Measurements from ENCODE around the gene TSEN15. TPM values are rescaled to one million over a fixed set of nuclear protein-coding genes. Genes with fewer than 3 reads are reported as not detected.

The TSEN15 gene
- total and polyA plus RNA-seq, 9 of the 15 experiments (the other 6 are each of a cell fraction or from before 2014, with no cell fraction given), result 25.6 to 121 (median 91.3) TPM

DNA sequence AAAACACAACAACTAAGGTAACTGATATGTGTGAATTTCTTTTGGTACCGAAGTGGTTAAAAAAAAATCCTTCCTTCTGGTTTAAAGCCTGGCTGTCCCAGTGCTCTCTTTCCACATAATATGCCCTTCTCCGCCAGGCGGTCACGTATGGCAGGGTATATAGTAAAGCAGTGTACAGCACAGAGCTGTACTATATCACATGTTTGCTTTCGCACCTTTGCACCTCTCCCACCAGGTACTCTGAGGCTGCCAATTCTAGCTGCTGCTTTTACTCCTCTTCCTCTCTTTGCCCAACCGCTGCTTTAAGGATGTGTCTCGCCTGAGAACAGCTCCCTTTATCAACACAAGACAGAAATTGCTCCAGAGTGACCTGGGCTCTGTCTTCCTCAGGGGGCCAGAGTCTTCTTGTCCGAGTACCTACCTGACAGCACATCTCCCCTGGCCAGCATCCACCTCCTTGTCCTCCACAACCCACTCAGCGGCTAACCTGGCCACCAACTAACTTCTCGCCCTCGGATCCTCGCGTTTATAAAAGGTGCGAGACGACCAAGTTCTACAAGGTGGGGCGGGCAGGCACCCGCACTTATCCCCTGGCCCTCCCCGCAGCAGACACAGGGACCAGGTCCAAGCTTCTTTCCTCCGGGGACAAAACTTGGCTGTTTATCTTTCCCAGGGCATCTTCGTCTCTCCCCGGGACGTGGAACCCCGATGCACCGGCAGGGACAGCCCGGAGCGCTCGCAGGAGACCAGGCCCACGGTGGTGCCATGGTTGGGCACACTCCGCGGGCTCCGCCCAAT, 15.6 kb upstream of the TSEN15 start (continued):
- TF ChIP-seq, protein P1, sequence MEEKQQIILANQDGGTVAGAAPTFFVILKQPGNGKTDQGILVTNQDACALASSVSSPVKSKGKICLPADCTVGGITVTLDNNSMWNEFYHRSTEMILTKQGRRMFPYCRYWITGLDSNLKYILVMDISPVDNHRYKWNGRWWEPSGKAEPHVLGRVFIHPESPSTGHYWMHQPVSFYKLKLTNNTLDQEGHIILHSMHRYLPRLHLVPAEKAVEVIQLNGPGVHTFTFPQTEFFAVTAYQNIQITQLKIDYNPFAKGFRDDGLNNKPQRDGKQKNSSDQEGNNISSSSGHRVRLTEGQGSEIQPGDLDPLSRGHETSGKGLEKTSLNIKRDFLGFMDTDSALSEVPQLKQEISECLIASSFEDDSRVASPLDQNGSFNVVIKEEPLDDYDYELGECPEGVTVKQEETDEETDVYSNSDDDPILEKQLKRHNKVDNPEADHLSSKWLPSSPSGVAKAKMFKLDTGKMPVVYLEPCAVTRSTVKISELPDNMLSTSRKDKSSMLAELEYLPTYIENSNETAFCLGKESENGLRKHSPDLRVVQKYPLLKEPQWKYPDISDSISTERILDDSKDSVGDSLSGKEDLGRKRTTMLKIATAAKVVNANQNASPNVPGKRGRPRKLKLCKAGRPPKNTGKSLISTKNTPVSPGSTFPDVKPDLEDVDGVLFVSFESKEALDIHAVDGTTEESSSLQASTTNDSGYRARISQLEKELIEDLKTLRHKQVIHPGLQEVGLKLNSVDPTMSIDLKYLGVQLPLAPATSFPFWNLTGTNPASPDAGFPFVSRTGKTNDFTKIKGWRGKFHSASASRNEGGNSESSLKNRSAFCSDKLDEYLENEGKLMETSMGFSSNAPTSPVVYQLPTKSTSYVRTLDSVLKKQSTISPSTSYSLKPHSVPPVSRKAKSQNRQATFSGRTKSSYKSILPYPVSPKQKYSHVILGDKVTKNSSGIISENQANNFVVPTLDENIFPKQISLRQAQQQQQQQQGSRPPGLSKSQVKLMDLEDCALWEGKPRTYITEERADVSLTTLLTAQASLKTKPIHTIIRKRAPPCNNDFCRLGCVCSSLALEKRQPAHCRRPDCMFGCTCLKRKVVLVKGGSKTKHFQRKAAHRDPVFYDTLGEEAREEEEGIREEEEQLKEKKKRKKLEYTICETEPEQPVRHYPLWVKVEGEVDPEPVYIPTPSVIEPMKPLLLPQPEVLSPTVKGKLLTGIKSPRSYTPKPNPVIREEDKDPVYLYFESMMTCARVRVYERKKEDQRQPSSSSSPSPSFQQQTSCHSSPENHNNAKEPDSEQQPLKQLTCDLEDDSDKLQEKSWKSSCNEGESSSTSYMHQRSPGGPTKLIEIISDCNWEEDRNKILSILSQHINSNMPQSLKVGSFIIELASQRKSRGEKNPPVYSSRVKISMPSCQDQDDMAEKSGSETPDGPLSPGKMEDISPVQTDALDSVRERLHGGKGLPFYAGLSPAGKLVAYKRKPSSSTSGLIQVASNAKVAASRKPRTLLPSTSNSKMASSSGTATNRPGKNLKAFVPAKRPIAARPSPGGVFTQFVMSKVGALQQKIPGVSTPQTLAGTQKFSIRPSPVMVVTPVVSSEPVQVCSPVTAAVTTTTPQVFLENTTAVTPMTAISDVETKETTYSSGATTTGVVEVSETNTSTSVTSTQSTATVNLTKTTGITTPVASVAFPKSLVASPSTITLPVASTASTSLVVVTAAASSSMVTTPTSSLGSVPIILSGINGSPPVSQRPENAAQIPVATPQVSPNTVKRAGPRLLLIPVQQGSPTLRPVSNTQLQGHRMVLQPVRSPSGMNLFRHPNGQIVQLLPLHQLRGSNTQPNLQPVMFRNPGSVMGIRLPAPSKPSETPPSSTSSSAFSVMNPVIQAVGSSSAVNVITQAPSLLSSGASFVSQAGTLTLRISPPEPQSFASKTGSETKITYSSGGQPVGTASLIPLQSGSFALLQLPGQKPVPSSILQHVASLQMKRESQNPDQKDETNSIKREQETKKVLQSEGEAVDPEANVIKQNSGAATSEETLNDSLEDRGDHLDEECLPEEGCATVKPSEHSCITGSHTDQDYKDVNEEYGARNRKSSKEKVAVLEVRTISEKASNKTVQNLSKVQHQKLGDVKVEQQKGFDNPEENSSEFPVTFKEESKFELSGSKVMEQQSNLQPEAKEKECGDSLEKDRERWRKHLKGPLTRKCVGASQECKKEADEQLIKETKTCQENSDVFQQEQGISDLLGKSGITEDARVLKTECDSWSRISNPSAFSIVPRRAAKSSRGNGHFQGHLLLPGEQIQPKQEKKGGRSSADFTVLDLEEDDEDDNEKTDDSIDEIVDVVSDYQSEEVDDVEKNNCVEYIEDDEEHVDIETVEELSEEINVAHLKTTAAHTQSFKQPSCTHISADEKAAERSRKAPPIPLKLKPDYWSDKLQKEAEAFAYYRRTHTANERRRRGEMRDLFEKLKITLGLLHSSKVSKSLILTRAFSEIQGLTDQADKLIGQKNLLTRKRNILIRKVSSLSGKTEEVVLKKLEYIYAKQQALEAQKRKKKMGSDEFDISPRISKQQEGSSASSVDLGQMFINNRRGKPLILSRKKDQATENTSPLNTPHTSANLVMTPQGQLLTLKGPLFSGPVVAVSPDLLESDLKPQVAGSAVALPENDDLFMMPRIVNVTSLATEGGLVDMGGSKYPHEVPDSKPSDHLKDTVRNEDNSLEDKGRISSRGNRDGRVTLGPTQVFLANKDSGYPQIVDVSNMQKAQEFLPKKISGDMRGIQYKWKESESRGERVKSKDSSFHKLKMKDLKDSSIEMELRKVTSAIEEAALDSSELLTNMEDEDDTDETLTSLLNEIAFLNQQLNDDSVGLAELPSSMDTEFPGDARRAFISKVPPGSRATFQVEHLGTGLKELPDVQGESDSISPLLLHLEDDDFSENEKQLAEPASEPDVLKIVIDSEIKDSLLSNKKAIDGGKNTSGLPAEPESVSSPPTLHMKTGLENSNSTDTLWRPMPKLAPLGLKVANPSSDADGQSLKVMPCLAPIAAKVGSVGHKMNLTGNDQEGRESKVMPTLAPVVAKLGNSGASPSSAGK (IDR thresholded peaks at IDR 0.05), result peak; percentile 87
- TF ChIP-seq ZNF232 (CRISPR knock-in tag; IDR thresholded peaks at IDR 0.05) (no peak), KLF1 (tag; IDR thresholded peaks at IDR 0.05) (no peak), ARID2 (IDR thresholded peaks at IDR 0.05) (no peak), TBP (optimal IDR thresholded peaks at IDR 0.05; ENCODE audit: low read depth, low read length) (no peak), YY1 (IDR thresholded peaks at IDR 0.05; ENCODE audit: borderline replicate concordance in 1 of 3, control insufficient read depth in 1 of 3, extremely low read depth in 1 of 3, insufficient read depth in 3 of 3, insufficient read length in 1 of 3, insufficient replicate concordance in 2 of 3, low read depth in 1 of 3, low read length in 2 of 3) (no peak), PYGO2 (tag; IDR thresholded peaks at IDR 0.05) (no peak), ZBTB17 (CRISPR knock-in tag; IDR thresholded peaks at IDR 0.05) (no peak), SMARCA4 (IDR thresholded peaks at IDR 0.05) (no peak)
- TF ChIP-seq, protein P2, sequence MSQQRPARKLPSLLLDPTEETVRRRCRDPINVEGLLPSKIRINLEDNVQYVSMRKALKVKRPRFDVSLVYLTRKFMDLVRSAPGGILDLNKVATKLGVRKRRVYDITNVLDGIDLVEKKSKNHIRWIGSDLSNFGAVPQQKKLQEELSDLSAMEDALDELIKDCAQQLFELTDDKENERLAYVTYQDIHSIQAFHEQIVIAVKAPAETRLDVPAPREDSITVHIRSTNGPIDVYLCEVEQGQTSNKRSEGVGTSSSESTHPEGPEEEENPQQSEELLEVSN (IDR thresholded peaks at IDR 0.05; ENCODE audit: borderline replicate concordance in 1 of 2, extremely low read depth in 1 of 2, insufficient read depth in 1 of 2, insufficient read length in 1 of 2, low read depth in 1 of 2, low read length in 1 of 2, poor library complexity in 1 of 2, severe bottlenecking in 1 of 2), result peak; percentile 82 to 97

All from K562 (cell line).